ENCODE measurements around the gene GRIA1.

The GRIA1 gene

GRCh38 chr5:153515301-153515700, 24.8 kb downstream of the GRIA1 start:
- H3K9me3 ChIP-seq (ENCODE audit: insufficient read depth, low read length), result no peaks in the 10 kb centered on the region
- H3K27me3 ChIP-seq (ENCODE audit: insufficient read depth, insufficient read length), result no peaks in the 10 kb centered on the region
- no peak overlapping the region for H3K9ac ChIP-seq (ENCODE audit: insufficient read length, low read depth)
- H3K4me3 ChIP-seq (ENCODE audit: insufficient read length, low read depth), result no peak overlapping the region
- TF ChIP-seq SUZ12 (IDR thresholded peaks at IDR 0.05; ENCODE audit: extremely low read depth, insufficient read depth, insufficient read length), result no peak
- no peak for TF ChIP-seq ZNF274 (IDR thresholded peaks at IDR 0.05; ENCODE audit: low read depth, low read length)
- no peak for TF ChIP-seq YY1 (IDR thresholded peaks at IDR 0.05; ENCODE audit: insufficient read depth, insufficient read length)
- DNase-seq (ENCODE audit: low read depth, low spot score), result no peak
- H3K36me3 ChIP-seq (ENCODE audit: insufficient read depth, insufficient read length, low read length), result no peaks in the 10 kb centered on the region
- no peaks in the 10 kb centered on the region for H3K4me1 ChIP-seq (ENCODE audit: insufficient read depth, insufficient read length)

GRCh38 chr5:153516504-153517240, 26.2 kb downstream of the GRIA1 start:
- Histone ChIP-seq H3K36me3 (ENCODE audit: insufficient read depth, insufficient read length, low read length) (no peaks in the 10 kb centered on the region), H3K9ac (ENCODE audit: insufficient read length, low read depth) (no peak overlapping the region), H3K27me3 (ENCODE audit: insufficient read depth, insufficient read length) (no peaks in the 10 kb centered on the region), H3K4me3 (ENCODE audit: insufficient read length, low read depth) (no peak overlapping the region), H3K4me1 (ENCODE audit: insufficient read depth, insufficient read length) (no peaks in the 10 kb centered on the region), H3K9me3 (ENCODE audit: insufficient read depth, low read length) (no peaks in the 10 kb centered on the region)
- no peak for TF ChIP-seq SUZ12 (IDR thresholded peaks at IDR 0.05; ENCODE audit: extremely low read depth, insufficient read depth, insufficient read length)
- no peak for TF ChIP-seq YY1 (IDR thresholded peaks at IDR 0.05; ENCODE audit: insufficient read depth, insufficient read length)
- no peak for TF ChIP-seq ZNF274 (IDR thresholded peaks at IDR 0.05; ENCODE audit: low read depth, low read length)
- no peak for DNase-seq (ENCODE audit: low read depth, low spot score)

GRCh38 chr5:153517241-153517611, 26.8 kb downstream of the GRIA1 start:
- no peak for DNase-seq (ENCODE audit: low read depth, low spot score)

GRCh38 chr5:153520137-153520536, 29.7 kb downstream of the GRIA1 start:
- Histone ChIP-seq H3K36me3 (ENCODE audit: insufficient read depth, insufficient read length, low read length) (no peaks in the 10 kb centered on the region), H3K4me1 (ENCODE audit: insufficient read depth, insufficient read length) (no peaks in the 10 kb centered on the region), H3K9ac (ENCODE audit: insufficient read length, low read depth) (no peak overlapping the region), H3K4me3 (ENCODE audit: insufficient read length, low read depth) (no peak overlapping the region), H3K9me3 (ENCODE audit: insufficient read depth, low read length) (no peaks in the 10 kb centered on the region), H3K27me3 (ENCODE audit: insufficient read depth, insufficient read length) (no peaks in the 10 kb centered on the region)
- TF ChIP-seq ZNF274 (IDR thresholded peaks at IDR 0.05; ENCODE audit: low read depth, low read length) (no peak), YY1 (IDR thresholded peaks at IDR 0.05; ENCODE audit: insufficient read depth, insufficient read length) (no peak), SUZ12 (IDR thresholded peaks at IDR 0.05; ENCODE audit: extremely low read depth, insufficient read depth, insufficient read length) (no peak)
- DNase-seq (ENCODE audit: low read depth, low spot score), result no peak

More at GRCh38 chr5:153517241-153517611, 26.8 kb downstream of the GRIA1 start:
- Histone ChIP-seq H3K9ac (ENCODE audit: insufficient read length, low read depth) (no peak overlapping the region), H3K4me1 (ENCODE audit: insufficient read depth, insufficient read length) (no peaks in the 10 kb centered on the region), H3K27me3 (ENCODE audit: insufficient read depth, insufficient read length) (no peaks in the 10 kb centered on the region), H3K36me3 (ENCODE audit: insufficient read depth, insufficient read length, low read length) (no peaks in the 10 kb centered on the region), H3K4me3 (ENCODE audit: insufficient read length, low read depth) (no peak overlapping the region), H3K9me3 (ENCODE audit: insufficient read depth, low read length) (no peaks in the 10 kb centered on the region)
- TF ChIP-seq SUZ12 (IDR thresholded peaks at IDR 0.05; ENCODE audit: extremely low read depth, insufficient read depth, insufficient read length) (no peak), YY1 (IDR thresholded peaks at IDR 0.05; ENCODE audit: insufficient read depth, insufficient read length) (no peak), ZNF274 (IDR thresholded peaks at IDR 0.05; ENCODE audit: low read depth, low read length) (no peak)

- H3K36me3 ChIP-seq (ENCODE audit: insufficient read depth, insufficient read length, low read length), result no peaks in the 10 kb centered on the region
- no peaks in the 10 kb centered on the region for H3K4me1 ChIP-seq (ENCODE audit: insufficient read depth, insufficient read length)
- no peak overlapping the region for H3K4me3 ChIP-seq (ENCODE audit: insufficient read length, low read depth)
- no peaks in the 10 kb centered on the region for H3K9me3 ChIP-seq (ENCODE audit: insufficient read depth, low read length)
- no peak overlapping the region for H3K9ac ChIP-seq (ENCODE audit: insufficient read length, low read depth)
- DNase-seq (ENCODE audit: low read depth, low spot score), result no peak
- TF ChIP-seq YY1 (IDR thresholded peaks at IDR 0.05; ENCODE audit: insufficient read depth, insufficient read length), result no peak
- TF ChIP-seq ZNF274 (IDR thresholded peaks at IDR 0.05; ENCODE audit: low read depth, low read length), result no peak
- TF ChIP-seq SUZ12 (IDR thresholded peaks at IDR 0.05; ENCODE audit: extremely low read depth, insufficient read depth, insufficient read length), result no peak
- H3K27me3 ChIP-seq (ENCODE audit: insufficient read depth, insufficient read length), result no peaks in the 10 kb centered on the region
These were observed 30.5 kb downstream of the GRIA1 start for GRCh38 chr5:153520952-153521351.

- Histone ChIP-seq H3K36me3 (ENCODE audit: insufficient read depth, insufficient read length, low read length) (no peaks in the 10 kb centered on the region), H3K4me3 (ENCODE audit: insufficient read length, low read depth) (no peak overlapping the region), H3K9ac (ENCODE audit: insufficient read length, low read depth) (no peak overlapping the region), H3K4me1 (ENCODE audit: insufficient read depth, insufficient read length) (no peaks in the 10 kb centered on the region), H3K27me3 (ENCODE audit: insufficient read depth, insufficient read length) (no peaks in the 10 kb centered on the region), H3K9me3 (ENCODE audit: insufficient read depth, low read length) (no peaks in the 10 kb centered on the region)
- no peak for DNase-seq (ENCODE audit: low read depth, low spot score)
- TF ChIP-seq YY1 (IDR thresholded peaks at IDR 0.05; ENCODE audit: insufficient read depth, insufficient read length) (no peak), SUZ12 (IDR thresholded peaks at IDR 0.05; ENCODE audit: extremely low read depth, insufficient read depth, insufficient read length) (no peak), ZNF274 (IDR thresholded peaks at IDR 0.05; ENCODE audit: low read depth, low read length) (no peak)
These were observed 32.7 kb downstream of the GRIA1 start for GRCh38 chr5:153523211-153523610.

- DNase-seq (ENCODE audit: low read depth, low spot score), result no peak
- H3K4me3 ChIP-seq (ENCODE audit: insufficient read length, low read depth), result no peak overlapping the region
These were observed 33.4 kb downstream of the GRIA1 start for GRCh38 chr5:153523831-153524230.

More at GRCh38 chr5:153523831-153524230, 33.4 kb downstream of the GRIA1 start:
- Histone ChIP-seq H3K4me1 (ENCODE audit: insufficient read depth, insufficient read length) (no peaks in the 10 kb centered on the region), H3K27me3 (ENCODE audit: insufficient read depth, insufficient read length) (no peaks in the 10 kb centered on the region), H3K36me3 (ENCODE audit: insufficient read depth, insufficient read length, low read length) (no peaks in the 10 kb centered on the region), H3K9ac (ENCODE audit: insufficient read length, low read depth) (no peak overlapping the region), H3K9me3 (ENCODE audit: insufficient read depth, low read length) (no peaks in the 10 kb centered on the region)
- TF ChIP-seq SUZ12 (IDR thresholded peaks at IDR 0.05; ENCODE audit: extremely low read depth, insufficient read depth, insufficient read length), result no peak
- TF ChIP-seq YY1 (IDR thresholded peaks at IDR 0.05; ENCODE audit: insufficient read depth, insufficient read length), result no peak
- TF ChIP-seq ZNF274 (IDR thresholded peaks at IDR 0.05; ENCODE audit: low read depth, low read length), result no peak
